HG03064 (cell line): ENCODE measurements around the gene PDE3A.

ENCODE experiments used
- ATAC-seq: cut with Tn5 transposase; IDR thresholded peaks from one replicate; pipeline ENCODE4 v1.9.1; 2021; ENCODE audit warnings: low read depth; ENCODE audit not compliant: unreplicated experiment

PDE3A gene

DNA sequence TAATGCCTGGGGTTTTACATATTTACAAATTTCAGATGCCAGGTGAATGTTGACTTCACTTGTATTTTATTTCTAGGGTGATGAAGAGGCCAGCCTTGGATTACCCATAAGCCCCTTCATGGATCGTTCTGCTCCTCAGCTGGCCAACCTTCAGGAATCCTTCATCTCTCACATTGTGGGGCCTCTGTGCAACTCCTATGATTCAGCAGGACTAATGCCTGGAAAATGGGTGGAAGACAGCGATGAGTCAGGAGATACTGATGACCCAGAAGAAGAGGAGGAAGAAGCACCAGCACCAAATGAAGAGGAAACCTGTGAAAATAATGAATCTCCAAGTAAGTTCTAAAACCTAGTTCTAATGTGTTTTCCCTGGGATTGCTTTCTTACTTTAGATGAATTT is 285.5 kb downstream of the PDE3A start:
- no peak for ATAC-seq

- ATAC-seq: no peak
Observed at GRCh38 chr12:20656600-20656999, 288.3 kb downstream of the PDE3A start.

- ATAC-seq: no peak
Observed at GRCh38 chr12:20657496-20657895, 289.2 kb downstream of the PDE3A start.

GRCh38 chr12:20681334-20681733 is 313.0 kb downstream of the PDE3A start:
- ATAC-seq: no peak

DNA sequence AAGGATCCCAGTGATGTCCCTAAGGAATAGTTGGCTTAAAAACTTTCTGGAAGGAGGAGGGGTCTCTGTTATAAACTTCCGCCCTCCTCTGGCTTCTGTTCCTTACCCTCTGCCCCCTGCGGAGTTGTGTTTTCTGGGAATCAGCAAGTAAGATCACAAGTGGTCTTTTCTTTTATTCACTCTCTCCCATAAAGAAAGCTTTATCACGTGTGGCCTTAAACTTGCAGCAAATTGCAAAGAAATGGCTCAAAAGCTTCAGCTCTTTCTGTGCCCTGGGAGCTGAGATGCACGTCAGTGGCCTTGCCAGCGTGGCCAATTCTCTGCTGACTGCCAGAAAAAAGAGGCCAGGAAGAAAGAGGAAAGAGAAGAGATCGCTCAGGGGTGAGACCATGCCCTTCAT is 326.9 kb downstream of the PDE3A start, which contains the start of gene SLCO1C1:
TSS of gene SLCO1C1 (plus strand) at position 101 of the 400 bp plus-strand sequence. CDS start 4,245 bp downstream, outside the sequence.
- no peak for ATAC-seq

- ATAC-seq: no peak
Observed at GRCh38 chr12:20696181-20696905, 328.0 kb downstream of the PDE3A start.

- ATAC-seq: no peak
Observed at GRCh38 chr12:20701106-20701505, 332.8 kb downstream of the PDE3A start.

- no peak for ATAC-seq
Observed at GRCh38 chr12:20704860-20705259, 336.5 kb downstream of the PDE3A start.

GRCh38 chr12:20711846-20712245 is 343.5 kb downstream of the PDE3A start:
- ATAC-seq: no peak

GRCh38 chr12:20716037-20716436 is 347.7 kb downstream of the PDE3A start:
- ATAC-seq: no peak

- ATAC-seq: no peak
Observed at GRCh38 chr12:20716985-20717384, 348.6 kb downstream of the PDE3A start.

- no peak for ATAC-seq
Observed at GRCh38 chr12:20718294-20718693, 350.0 kb downstream of the PDE3A start.

GRCh38 chr12:20722142-20722541 is 353.8 kb downstream of the PDE3A start:
- ATAC-seq: no peak

DNA sequence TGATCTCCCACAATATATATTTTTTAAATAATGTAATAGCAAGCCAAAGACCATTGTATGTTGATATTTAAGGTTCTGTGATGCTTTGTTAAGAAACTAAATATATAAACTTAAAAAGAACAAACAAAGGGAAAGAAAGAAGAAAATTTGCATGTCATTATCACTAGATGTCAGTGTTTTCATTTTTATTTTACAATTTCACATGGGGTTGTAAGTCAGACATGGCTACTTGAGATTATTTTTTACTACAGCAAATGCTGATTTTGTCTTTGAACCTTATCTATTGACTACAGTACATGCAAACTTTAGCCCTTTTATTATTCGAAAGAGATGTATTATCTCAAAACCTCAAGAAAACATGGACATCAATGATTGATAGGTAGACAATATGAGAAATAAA is 362.9 kb downstream of the PDE3A start:
- no peak for ATAC-seq
